GM19452 (cell line): ENCODE measurements around the gene CEP112.

ENCODE experiments used
- ATAC-seq: cut with Tn5 transposase; IDR thresholded peaks from one replicate; pipeline ENCODE4 v1.9.1; 2021; ENCODE audit not compliant: unreplicated experiment

CEP112 gene

DNA sequence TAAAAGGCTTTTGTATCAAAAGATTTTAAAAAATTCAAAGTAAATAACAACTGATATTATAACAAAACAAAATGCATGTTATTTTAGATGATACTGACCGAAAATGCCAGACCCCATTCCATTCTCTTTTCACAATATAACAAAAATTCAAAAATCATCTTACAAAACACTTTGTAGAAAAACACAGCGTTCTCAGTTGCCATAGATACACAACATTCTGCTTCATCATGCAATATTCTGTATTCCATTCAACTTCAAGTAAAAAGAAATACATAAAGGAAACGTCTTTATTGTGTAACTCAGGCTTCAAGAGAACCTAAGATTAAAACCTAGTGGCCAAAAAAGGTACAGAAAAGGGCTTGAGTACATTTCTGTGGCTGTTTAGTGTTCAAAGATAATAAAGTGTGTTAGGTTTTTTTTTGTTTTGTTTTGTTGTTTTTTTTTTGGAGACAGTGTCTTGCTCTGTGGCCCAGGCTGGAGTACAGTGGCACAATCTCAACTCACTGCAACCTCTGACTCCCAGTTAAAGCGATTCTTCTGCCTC lies 250.5 kb downstream of the CEP112 start:
- ATAC-seq = no peak

DNA sequence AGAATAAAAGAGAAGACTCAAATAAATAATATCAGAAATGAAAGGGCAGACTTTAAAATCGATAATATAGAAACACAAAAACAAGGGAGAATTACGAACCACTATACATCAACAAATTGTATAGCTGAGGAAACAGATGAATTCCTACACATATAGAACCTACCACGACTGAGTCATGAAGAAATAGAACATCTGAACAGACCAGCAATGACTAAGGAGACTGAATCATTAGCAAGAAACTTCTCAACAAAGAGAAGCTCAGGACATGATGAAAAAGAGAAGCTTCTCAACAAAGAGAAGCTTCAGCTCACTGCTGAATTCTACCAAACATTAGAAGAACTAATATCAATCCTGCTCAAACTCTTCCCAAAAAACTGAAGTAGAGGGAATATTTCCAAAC lies 255.9 kb downstream of the CEP112 start:
- ATAC-seq = no peak

DNA sequence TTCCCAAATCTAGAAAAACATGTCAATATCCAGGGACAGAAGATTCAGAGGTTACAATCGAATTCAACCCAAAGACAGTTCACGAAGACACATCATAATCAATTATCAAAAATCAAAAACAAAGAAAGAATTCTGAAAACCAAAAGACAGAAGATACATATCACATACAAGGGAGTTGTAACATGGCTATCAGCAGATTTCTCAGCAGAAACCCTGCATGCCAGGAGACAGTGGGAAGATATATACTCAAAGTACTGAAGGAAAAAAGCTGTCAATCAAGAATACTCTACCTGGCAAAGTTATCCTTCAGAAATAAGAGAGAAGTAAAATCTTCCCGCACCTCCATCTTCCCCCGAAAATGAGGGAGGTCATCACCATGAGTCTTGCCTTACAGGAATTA lies 258.6 kb downstream of the CEP112 start:
- no peak for ATAC-seq

DNA sequence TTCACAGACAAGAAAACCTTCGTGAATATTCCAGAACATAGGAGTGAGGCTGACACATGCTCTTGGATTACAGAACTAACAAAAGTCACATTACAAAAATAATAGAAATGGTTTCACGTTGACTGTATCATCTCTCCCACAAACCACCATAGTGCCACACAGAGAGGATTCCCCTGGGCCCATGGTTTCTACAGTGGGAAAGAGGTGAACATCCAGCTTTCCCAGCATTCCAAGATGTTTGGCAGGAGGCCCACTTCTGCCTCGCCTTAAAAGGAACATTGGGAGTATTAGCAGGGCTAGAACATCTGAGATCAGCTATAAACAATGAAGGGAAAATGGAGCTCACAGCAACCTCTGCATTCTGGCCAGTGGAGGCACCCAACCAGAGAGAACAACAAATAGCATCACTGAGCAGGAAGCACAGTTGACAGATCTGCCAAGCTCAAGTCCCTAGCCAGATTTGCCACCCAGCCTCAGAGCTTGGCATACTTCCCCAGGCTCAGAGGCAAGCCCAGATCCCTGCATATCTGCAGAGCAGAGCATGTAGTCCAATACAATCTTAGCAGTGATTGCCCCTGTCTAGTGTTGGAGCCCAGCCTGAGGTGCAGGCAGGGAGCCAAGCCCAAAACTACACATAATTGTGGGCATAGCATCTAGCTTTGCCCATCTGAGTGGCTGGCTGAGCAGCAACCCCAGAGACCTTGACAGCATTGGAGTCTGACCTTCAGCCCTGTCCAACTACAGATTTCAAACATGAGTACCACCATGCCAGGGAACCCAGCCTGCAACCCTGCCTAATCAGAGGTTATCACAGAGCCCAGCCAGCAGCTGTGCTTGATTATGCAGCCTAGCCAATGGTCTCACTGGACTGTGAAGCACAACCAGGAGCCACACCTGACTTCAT lies 260.4 kb downstream of the CEP112 start:
- ATAC-seq = no peak

DNA sequence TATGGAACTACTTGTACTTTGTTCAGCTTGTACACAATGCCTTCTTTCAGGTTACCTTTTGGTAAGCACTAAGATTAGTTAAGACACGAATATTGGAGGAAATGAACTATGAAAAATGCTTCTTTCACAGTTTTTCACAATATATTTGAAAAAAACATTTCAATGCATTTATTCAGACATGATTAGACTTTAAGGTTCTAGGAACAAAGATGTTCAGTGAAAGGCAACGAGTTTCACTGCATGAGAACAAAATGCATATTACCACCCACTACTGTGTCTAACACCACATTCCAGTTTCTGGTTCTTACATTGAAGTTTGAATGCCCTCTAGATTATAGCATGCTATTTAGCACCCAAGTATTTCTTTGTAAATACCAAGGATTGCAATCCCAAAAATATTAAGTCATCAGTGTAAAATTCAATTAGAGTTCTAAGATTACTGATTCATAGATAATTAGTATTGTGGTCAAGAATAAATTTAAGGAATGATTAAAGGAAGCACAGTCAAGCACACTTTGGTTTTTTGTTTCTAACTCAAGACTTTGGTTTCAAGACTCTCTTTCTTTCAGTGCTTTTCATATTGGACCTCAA lies 261.7 kb downstream of the CEP112 start:
- ATAC-seq = no peak

DNA sequence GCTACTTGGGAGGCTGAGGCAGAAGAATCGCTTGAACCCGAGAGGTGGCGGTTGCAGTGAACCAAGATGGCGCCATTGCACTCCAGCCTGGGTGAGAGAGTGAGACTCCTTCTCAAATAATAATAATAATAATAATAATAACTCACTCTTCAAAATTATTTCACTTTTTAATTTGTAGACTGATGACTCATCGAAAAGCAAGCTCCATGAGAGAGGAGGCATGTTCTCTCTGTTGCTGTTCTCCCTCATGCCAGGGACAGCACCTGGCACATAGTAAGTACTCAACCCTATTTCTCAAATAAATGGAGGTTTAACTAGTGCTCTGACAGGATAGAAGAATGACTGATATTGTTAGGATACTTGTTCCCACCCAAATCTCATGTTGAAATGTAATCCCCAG lies 265.3 kb downstream of the CEP112 start:
- ATAC-seq = no peak

DNA sequence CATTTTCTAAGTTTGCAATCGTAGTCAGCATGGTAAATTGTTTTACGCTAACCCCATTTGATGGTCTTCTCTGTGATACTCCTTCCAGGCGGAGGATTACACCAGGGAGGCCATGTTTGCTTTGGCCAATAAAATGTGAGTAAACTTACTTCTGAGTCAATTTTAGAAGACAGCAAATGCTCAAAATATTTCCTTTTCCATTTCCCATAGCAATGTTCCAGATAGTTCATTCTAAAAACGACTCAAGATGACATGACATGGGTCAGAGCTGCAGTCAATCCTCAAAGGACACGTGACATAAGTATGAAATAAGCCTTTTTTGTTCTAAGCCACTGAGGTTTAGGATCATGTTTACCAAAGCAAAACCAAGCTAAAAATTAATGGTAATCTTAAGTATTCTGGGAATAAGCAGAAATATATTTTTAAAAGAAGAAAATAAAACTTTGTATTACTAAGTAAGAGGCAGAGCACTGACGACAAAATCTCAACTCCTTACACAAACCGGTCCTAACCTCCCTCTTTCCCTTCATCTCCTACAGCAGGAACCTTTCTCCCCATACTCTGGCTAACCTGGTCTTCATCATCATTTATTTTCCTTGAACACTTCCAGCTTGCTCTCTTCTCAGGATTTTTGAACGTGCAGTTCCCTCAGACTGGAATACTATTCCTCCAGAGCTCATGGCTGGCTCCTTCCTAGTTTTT lies 266.2 kb downstream of the CEP112 start:
- ATAC-seq = no peak

DNA sequence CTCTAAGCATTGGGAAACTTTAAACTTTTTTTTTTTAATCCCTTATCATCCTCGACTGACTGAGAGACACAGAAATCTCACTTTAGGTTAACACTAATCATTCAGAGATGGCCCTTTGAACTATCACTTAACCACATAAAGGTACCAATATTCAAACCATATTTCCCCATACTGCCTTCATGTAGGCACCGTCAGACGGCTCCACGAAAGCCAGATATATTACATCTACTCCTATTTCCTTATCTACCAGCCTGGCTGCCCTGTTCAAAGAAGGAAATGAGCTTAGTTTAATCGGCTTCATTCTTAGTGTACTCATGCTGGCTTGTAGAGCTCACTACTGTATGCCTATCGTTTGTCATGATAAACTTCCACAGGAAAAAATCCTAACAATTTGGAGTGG lies 270.9 kb downstream of the CEP112 start:
- no peak for ATAC-seq

DNA sequence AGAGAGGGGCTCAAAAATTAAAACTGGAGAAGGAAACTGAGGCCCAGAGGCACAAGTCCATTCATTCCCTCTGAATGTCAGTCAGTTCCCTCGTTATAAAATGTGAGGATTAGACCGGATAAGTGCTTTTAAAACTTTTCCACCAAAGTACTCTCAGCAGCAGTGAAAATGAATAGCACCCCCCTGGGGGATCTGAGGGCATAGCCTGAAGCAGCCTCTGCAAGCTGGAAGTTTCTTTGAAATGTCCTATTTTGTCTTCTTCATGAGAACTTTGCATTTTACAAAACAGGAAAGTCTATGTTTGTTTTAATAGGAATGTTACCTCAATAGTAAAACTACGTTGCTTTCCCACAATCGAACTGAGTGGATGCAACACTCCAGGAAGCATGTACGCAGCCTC lies 273.0 kb downstream of the CEP112 start:
- no peak for ATAC-seq

DNA sequence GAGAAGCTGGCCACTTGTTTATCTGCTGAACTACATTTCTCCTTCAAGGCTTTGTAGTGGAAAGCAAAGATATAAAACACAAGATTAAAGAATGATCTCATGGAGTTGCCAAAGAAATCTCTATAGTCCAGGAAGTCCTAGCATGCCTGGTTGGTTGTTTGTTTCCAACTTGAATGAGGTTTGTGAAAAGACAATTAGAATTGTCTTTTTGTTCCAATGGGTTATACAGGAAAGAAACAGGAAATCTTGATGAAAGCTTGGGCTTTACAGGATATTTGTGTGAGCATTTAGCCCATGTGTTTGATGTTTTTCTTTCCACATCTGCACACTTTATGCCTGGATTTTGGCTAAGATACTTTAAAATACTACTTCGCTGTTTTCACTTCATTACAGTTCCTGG lies 273.4 kb downstream of the CEP112 start:
- ATAC-seq = no peak

DNA sequence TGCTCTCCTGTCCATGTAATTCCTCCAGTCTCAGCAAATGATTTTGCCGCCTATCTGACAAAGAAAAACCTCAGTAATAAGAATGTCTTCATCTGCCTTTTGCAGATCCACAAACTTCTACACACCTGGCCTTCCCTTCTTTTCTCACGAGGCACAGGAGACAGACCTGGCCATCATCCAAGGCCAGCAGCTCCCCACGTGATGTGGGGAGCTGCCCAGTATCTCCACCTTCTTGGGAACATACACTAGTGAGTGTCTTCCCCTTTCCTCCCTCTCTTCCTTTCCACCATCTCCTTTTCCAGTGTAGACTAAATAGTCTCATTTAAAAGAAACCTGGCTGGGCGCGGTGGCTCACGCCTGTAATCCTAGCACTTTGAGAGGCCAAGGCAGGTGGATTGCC lies 274.4 kb downstream of the CEP112 start:
- no peak for ATAC-seq

DNA sequence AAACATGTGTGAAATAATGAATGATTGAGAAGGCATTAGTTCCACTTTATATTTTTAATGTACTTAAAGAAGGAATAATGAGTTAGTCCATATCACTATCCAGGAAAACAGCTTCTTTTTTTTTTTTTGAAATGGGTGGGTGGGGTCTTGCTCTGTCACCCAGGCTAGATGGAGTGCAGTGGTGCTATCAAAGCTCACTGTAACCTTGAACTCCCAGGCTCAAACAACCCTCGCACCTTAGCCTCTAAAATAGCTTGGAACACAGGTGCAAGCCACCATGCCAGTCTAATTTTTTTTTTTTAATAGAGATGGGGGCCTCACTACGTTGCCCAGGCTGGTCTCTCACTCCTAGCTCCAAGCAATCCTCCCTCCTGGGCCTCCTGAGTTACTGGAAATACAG lies 275.5 kb downstream of the CEP112 start:
- ATAC-seq = no peak

DNA sequence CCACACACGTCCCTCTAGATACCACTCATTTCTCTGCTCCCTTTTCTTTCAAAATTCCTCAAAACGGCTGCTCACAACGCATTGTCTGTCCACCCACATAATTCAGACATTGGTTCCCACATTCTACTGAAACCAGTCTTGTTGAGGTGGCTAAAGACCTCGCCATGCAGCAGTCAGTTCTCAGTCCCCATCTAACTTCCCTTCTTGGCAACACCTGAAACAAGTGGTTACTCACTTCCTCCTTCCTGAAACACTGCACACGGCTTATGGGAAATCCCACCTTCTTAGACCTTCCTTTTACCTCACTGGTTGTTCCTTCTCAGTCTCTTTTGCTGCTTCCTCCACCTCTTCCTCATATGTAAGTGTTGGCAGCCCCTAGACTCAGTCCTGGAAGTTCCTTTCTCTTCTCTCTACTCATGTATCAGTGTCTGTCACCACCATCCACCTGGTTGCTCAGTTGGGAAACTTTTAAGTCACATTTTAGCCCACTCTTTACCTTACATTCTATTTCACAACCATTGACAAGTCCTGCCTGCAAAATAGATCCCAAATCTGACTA lies 277.1 kb downstream of the CEP112 start:
- ATAC-seq = peak; percentile 99

DNA sequence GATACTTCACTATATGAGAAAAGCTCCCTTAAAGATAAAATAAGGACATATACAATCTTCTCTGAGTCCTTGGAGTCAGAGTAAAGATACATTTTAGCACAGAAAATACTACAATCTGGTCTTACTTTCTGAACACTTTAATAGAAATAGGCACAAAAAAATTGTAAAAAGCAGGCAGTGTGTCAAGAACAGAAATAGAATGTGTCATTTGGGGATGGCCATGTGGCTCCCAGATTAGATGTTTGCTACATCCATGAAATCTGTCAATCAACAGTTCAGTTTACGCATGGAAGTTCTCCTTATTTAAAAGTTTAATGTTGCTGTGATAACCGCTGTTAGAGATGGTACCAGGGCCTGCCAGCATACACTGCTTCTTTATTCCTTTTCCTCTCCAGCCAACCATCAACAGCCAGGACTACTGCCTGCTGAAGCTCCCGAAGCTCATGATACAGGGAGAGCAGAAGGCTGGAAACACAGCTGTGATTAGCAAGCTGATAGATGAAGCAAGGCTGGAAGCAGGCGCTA lies 278.5 kb downstream of the CEP112 start:
- ATAC-seq = no peak

DNA sequence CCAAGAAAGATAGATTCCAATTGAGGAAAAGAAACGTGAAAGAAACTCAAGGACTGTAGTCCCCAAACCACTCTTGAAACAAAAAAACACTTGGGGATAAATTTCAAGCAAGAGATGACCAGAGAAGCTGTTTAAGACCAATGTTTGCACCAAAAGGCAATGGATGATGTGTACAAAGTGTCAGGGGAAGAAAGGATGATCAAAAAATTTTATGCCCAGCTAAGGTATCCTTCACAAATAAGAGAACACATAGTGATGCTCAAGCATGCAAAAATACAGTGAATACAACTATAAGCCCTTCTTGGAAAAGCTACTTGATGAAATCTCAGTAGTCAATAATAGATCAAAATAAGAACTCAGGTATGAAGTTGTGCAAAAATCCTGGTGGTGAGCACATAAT lies 281.1 kb downstream of the CEP112 start:
- no peak for ATAC-seq

DNA sequence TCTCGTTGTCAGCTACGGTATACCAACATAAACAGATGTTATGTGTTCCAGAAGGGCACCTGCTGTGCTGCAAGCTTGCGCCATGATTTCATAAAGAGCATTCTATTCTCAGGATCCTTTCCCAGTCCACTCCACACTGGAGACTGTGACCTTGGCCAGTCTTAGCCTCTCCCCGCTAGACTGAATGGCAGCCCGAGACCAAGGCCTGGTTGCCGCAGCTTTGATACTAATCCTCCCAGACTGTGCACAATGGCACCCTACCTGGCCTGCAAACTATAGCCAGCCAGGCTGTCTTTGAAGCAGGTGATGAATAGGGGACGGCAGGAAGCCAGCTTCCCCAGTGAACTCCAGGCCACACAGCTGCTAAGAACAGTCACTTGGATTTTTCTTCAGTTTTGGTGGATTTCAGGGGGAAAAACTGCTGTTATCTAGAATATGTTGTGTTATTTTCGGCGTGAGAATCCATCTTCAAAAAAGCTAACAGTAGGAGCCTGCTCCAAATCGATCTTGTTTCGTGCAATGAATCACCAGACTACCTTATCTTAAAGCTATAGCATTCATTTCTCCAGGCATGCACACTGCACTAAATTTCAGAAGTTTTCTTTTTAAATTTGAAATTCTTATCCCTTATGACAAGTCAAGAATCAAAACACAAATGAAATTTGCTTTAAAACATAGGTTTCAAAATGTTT lies 289.0 kb downstream of the CEP112 start:
- no peak for ATAC-seq

DNA sequence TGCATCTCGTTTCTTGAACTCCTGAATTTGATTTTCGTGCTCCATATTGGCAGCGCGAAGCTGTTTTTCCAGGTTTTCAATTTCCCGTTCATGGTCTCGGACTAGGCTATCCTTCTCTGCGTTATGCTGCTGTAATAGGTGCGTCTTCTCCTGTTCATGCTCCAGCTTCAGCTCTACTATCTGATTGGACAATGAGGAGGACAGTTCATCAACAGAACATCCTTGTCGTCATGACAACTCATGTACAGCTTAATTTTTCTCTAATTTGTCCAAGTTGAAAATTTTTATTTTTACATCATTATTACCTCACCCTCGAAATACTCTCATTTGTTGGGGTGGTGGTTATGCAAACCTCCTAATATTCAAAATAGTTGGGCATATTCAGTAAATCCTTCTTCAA lies 289.8 kb downstream of the CEP112 start:
- ATAC-seq = no peak

DNA sequence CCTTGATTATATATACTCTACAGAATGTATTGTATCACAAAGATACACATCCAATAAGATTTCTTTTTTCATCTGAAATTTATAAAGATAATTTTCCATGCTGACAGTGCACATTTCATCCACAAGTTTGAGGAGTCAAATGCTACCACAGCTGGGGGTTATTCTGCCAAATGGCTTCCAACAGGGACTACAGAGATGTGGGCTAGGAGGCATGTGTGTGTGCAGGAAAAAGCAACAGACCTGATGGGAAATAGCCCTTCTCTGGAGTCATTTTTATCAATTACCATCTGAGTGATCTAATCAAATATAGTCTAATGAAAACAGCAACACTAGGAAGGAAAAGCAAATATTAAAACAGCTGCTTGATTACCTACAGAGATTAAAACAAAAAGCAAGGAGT lies 290.5 kb downstream of the CEP112 start:
- ATAC-seq = no peak

DNA sequence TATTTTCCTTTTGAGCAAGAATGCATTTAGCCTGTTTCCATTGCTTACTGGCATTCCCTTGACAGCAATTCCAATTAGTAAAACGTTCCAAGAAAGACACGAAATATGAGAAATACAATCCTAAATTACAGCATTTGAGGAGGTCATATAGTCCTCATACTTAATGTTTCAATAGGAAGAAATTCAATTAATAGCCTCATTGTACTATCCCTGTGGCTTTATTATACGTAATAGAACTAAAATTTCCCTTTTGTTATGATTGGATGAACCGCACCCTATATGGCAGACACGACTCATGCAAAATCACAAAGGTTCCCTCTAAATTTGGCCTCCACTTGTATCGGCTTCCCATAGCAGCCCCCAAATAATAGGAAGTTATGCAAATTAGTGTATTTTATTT lies 291.7 kb downstream of the CEP112 start:
- ATAC-seq = no peak

DNA sequence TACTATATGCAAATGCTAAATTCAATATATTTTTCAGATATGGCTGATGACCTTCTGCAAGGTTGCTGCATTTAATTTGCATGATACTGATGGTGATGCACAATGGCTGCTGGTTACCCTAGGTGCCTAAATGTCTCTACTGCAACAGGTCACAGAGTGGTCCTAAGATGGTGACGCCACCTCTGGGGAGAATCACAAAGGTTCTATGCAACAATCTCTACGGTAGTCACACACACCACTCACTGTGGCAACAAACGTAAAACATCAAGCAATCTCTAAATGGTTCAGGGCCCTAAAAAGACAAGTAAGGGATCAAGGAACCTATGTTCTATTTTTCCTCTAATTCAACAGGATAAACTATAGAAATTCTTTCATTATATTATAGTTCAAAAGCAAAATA lies 293.3 kb downstream of the CEP112 start:
- ATAC-seq = no peak

DNA sequence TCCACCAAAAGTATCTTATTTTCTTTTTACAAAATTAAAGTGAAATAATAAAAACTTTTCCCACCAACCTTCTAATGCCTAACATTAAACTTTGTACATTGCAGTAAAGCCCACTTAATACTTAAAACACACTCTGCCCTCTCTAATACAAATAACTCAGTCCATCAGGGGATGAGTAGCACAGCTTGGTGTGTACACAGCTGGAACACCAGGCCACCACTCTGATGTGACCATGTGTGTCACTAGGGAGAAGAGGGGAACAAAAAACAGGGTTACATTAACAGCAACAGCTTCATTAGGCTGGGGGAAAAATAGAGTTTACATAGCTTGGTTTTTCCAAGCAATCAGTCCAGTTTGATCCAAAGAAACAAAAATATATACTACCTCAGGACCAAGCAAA lies 295.0 kb downstream of the CEP112 start:
- no peak for ATAC-seq
